SK-MEL-5 (cell line): ENCODE results near the gene UNC13A. TPM values are rescaled to one million over a fixed set of nuclear protein-coding genes. Genes with fewer than 3 reads are reported as not detected.
A peak's percentile ranks its signal among the peaks of the same experiment; 100 is the strongest.
"Not testable (repeated sequence)": the region's sequence is repeated elsewhere in the genome, so short reads cannot be mapped to it uniquely, and the experiment has no call there.

Source experiments
- DNase-seq: peaks from one replicate; pipeline ENCODE4 v3.0.0-alpha.2; 2016; ENCODE audit warnings: low read depth, low spot score
- in situ Hi-C: cut with HindIII; loops from 2 replicates; pipeline ENCODE4 v1.10.0; 2016; ENCODE audit warnings: low sequenced_read_pairs, high pct_unique_total_duplicates, low pct_unique_long_range_greater_than_20kb
- total RNA-seq: library from RNA; depleted of rRNA; stranded (reverse); fragments of >200 nt; shearing (Covaris generic); gene quantifications from 2 replicates; pipeline ENCODE4 v1.2.3, GENCODE V29; 2014; rRNA removed

The UNC13A gene
- total RNA-seq, 1 experiment from 2014 or later: 0.26 TPM

- in situ Hi-C loops, DNase-seq: not testable (repeated sequence)
Observed at GRCh38 chr19:17570291-17570690, 117.9 kb downstream of the UNC13A start.

DNA sequence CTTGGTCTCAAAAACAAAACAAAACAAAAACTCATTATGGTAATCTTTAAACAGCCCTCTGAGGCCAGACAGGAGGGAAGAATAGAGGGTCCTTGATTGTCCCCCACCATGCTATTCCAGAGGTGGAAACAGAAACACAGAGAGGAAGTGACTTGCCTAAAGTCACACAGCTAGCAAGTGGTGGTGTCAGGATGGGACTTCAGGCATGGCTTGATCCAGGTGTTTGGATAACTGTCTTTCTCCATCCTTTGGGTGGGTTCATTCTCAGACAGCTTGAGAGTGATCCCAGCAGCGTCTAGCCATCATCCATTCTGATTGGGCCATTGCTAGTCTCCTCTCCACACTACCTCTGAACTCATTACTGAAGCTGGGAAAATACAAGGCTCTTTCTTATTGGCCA is 120.2 kb downstream of the UNC13A start:
- in situ Hi-C loops: no loop called here

DNA sequence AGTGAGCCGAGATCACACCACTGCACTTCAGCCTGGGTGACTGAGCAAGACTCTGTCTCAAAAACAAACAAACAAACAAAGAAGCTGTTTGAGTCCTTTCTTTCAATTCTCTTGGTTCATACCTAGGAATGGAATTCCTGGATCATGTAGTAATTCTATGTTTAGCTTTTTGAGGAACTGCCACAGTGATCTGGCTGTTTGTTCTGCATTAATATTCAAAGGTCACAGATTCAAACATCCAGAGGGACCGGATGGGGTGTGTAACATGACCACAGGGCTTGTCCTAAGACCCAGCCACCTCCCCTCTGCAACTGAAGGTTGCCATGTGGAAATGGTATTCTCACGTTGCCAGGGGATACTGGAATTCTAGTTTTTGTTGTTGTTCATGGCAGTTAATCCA is 122.5 kb downstream of the UNC13A start:
- in situ Hi-C loops: no loop called here
- peak; percentile 84 for DNase-seq

More for the DNA sequence above, 120.2 kb downstream of the UNC13A start:
- no peak for DNase-seq

GRCh38 chr19:17564781-17565180 is 123.4 kb downstream of the UNC13A start:
- DNase-seq: no peak
- in situ Hi-C loops: no loop called here

DNA sequence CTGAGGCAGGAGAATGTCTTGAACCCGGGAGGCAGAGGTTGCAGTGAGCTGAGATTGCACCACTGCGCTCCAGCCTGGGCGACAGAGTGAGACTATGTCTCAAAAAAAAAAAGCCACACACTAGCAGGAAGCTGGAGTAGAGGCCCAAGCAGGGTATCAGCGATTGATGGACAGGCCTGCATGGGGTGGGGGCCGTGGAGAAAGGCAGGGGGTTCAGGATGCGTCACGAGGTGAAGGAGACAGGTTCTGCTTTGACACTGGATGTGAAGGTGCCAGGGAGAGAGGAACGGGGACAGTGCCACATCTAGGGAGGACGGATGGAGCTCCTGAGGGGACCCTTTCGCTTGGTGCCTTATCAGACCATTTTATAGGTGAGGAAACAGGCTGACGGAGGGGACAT is 125.6 kb downstream of the UNC13A start:
- DNase-seq: no peak
- in situ Hi-C loops: no loop called here

DNA sequence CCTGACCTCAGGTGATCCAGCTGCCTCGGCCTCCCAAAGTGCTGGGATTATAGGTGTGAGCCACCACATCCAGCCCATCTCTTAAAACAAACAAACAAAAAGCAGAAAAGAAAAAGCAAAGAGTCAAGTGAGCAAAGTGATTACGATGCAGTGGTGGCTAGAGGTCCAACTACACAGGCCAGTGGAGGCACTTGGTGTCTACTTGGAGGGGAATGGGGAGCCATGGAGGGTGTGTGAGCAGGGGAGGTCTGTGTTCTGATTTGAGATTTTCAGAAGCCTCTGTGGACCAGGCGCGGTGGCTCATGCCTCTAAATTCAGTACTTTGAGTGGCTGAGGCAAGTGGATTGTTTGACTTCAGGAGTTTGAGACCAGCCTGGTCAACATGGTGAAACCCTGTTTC is 126.1 kb downstream of the UNC13A start:
- no peak for DNase-seq
- in situ Hi-C loops: no loop called here

- in situ Hi-C loops: no loop called here
- peak; percentile 55 for DNase-seq
Observed at GRCh38 chr19:17560205-17560595, 128.0 kb downstream of the UNC13A start.

DNA sequence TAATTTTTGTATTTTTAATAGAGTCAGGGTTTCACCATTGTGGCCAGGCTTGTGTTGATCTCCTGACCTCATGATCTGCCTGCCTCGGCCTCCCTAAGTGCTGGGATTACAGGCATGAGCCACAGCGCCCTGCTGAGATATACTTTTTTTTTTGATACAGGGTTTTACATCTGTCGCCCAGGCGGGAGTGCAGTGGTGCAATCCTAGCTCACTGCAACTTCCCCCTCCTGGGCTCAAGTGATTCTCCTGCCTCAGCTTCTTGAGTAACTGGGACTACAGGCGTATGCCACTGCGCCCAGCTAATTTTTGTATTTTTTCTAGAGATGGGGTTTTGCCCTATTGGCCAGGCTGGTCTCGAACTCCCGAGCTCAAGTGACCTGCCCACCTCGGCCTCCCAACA is 130.7 kb downstream of the UNC13A start:
- in situ Hi-C loops: no loop called here
- no peak for DNase-seq

GRCh38 chr19:17556995-17557394 is 131.2 kb downstream of the UNC13A start:
- in situ Hi-C loops: no loop called here
- no peak for DNase-seq

GRCh38 chr19:17555929-17556813 is 132.0 kb downstream of the UNC13A start:
- in situ Hi-C loops: no loop called here
- DNase-seq: peak; percentile 49

DNA sequence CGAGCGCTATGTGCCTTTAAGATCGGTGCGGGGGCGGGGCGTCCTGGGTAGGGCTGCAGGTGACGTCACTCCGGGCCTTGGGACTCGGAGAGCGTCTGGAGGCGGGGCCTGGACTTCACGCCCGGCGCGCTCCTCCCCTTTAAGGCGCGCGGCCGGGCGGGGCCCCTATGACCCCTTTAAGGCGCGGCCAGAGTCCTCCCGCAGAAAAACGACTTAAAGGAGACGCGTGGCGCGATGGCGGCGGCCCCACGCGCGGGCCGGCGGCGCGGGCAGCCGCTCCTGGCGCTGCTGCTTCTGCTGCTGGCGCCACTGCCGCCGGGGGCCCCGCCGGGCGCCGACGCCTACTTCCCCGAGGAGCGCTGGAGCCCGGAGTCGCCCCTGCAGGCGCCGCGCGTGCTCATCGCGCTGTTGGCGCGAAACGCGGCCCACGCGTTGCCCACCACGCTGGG is 132.7 kb downstream of the UNC13A start, which contains the start of gene COLGALT1:
Gene COLGALT1 (plus strand): TSS at position 170 of the 449 bp plus-strand sequence. CDS start 65 bp downstream, at position 235.
- DNase-seq: peak; percentile 95
- in situ Hi-C loops: no loop called here

GRCh38 chr19:17554968-17555479 is 133.1 kb downstream of the UNC13A start:
- DNase-seq: no peak
- in situ Hi-C loops: no loop called here

DNA sequence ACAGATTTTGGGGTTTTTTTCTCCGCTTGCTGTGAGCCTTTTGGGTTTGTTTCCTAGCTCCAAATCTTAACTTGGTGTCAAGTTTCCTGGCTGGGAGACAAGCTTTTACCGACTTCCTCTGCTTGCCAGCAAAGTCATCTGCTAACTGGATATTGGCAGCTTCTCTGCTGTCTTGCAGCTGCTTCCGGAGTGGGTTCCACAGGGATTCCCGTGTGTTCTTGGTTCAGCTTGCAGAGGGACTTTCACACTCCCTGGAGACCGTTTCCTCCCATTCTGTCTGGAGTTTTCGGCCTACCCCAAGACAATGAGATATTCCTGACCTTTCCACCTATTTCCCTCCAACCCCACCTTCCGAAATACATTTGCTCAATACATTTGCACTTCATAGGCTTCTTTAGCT is 134.9 kb downstream of the UNC13A start:
- DNase-seq: peak; percentile 83

GRCh38 chr19:17552735-17553134 is 135.4 kb downstream of the UNC13A start:
- DNase-seq, in situ Hi-C loops: not testable (repeated sequence)

More for the DNA sequence above, 134.9 kb downstream of the UNC13A start:
- in situ Hi-C loops: no loop called here

Other genes with a start within 250 kb of the UNC13A start
- 0.08 TPM in 1 of 2 replicates, not detected in the other for gene TMEM221, start 239.7 kb downstream of the UNC13A start, total RNA-seq
- gene NXNL1, start 227.4 kb downstream of the UNC13A start, total RNA-seq: not detected in 2 replicates
- gene SLC27A1, start 217.8 kb downstream of the UNC13A start, total RNA-seq: 12.2 and 16.6 TPM in 2 replicates
- 58.6 and 59.2 TPM in 2 replicates for gene PGLS, start 176.7 kb downstream of the UNC13A start, total RNA-seq
- 85.1 and 86.6 TPM in 2 replicates for gene COLGALT1, start 132.7 kb downstream of the UNC13A start, total RNA-seq
- 10.0 and 12.3 TPM in 2 replicates for gene MAP1S, start 31.1 kb upstream of the UNC13A start, total RNA-seq
- gene FCHO1, start 63.1 kb upstream of the UNC13A start, total RNA-seq: 0.85 and 0.92 TPM in 2 replicates
- not detected in 2 replicates for gene B3GNT3, start 106.8 kb upstream of the UNC13A start, total RNA-seq
- gene INSL3, start 133.2 kb upstream of the UNC13A start, total RNA-seq: not detected in 2 replicates
- 0.24 and 0.48 TPM in 2 replicates for gene JAK3, start 159.6 kb upstream of the UNC13A start, total RNA-seq
- 1,450 and 1,494 TPM in 2 replicates for gene RPL18A, start 171.6 kb upstream of the UNC13A start, total RNA-seq
- gene SLC5A5, start 183.6 kb upstream of the UNC13A start, total RNA-seq: 0.11 TPM in 1 of 2 replicates, not detected in the other
- 21.4 and 30.0 TPM in 2 replicates for gene CCDC124, start 244.7 kb upstream of the UNC13A start, total RNA-seq